ENCODE results near the gene HTN1. TPM values are rescaled to one million over a fixed set of nuclear protein-coding genes. Genes with fewer than 3 reads are reported as not detected.

The HTN1 gene
- polyA plus RNA-seq, 1 donor (not counting 4 experiments of a cell fraction or from before 2014, with no cell fraction given) = not detected

GRCh38 chr4:70062000-70062399, 11.8 kb downstream of the HTN1 start:
- no peaks in the 10 kb centered on the region for H3K27me3 ChIP-seq (ENCODE audit: control insufficient read depth, extremely low read depth, insufficient read depth, low read length)
- no peak overlapping the region for H3K9ac ChIP-seq (ENCODE audit: control insufficient read depth, extremely low read depth, insufficient read depth, low read length)
- H3K27ac ChIP-seq (ENCODE audit: control insufficient read depth, insufficient read depth, low read length) = no peak overlapping the region
- no peaks in the 10 kb centered on the region for H3K4me1 ChIP-seq (ENCODE audit: control insufficient read depth, extremely low read depth, insufficient read depth, low read length)
- TF ChIP-seq CTCF (optimal IDR thresholded peaks at IDR 0.05 in 1 of 3, IDR thresholded peaks at IDR 0.05 in 1 of 3, conservative IDR thresholded peaks at IDR 0.05 in 1 of 3; ENCODE audit: extremely low read depth in 1 of 3, insufficient read depth in 2 of 3, low read length in 3 of 3) (no peak), EZH2 (IDR thresholded peaks at IDR 0.05; ENCODE audit: low read length) (no peak)
- no peaks in the 10 kb centered on the region for H3K9me3 ChIP-seq (ENCODE audit: control insufficient read depth, low read depth, low read length)
- H3K4me3 ChIP-seq (ENCODE audit: control insufficient read depth in 2 of 3, extremely low read depth in 1 of 3, insufficient read depth in 2 of 3, low read depth in 1 of 3, low read length in 3 of 3) = no peak overlapping the region
- H3K9me1 ChIP-seq (ENCODE audit: control insufficient read depth, extremely low read depth, insufficient read depth, low read length) = no peaks in the 10 kb centered on the region
- H3K36me3 ChIP-seq (ENCODE audit: control insufficient read depth in 2 of 2, extremely low read depth in 1 of 2, insufficient read depth in 2 of 2, low read length in 2 of 2) = no peaks in the 10 kb centered on the region
- no peaks in the 10 kb centered on the region for H3K79me2 ChIP-seq (ENCODE audit: control insufficient read depth, insufficient read depth, low read length)
- DNase-seq (ENCODE audit: low read depth, low spot score) (no peak), FAIRE-seq (no peak)
- no peak overlapping the region for H2AFZ ChIP-seq (ENCODE audit: control insufficient read depth, low read length)
- no peak overlapping the region for H3K4me2 ChIP-seq (ENCODE audit: control insufficient read depth, extremely low read depth, insufficient read depth, low read depth, low read length)
- dilution Hi-C loops (cut with MboI; ENCODE audit: extremely low pct_ligation_motif_present, low sequenced_read_pairs) = no loop called here
- no peaks in the 10 kb centered on the region for H4K20me1 ChIP-seq (ENCODE audit: control insufficient read depth, extremely low read depth, insufficient read depth, low read length)

GRCh38 chr4:70080205-70080604, 30.0 kb downstream of the HTN1 start:
- Histone ChIP-seq H3K9me3 (ENCODE audit: control insufficient read depth, low read depth, low read length) (no peaks in the 10 kb centered on the region), H3K4me2 (ENCODE audit: control insufficient read depth, extremely low read depth, insufficient read depth, low read depth, low read length) (no peak overlapping the region), H3K79me2 (ENCODE audit: control insufficient read depth, insufficient read depth, low read length) (no peaks in the 10 kb centered on the region), H2AFZ (ENCODE audit: control insufficient read depth, low read length) (no peak overlapping the region), H3K4me1 (ENCODE audit: control insufficient read depth, extremely low read depth, insufficient read depth, low read length) (no peaks in the 10 kb centered on the region), H4K20me1 (ENCODE audit: control insufficient read depth, extremely low read depth, insufficient read depth, low read length) (no peaks in the 10 kb centered on the region), H3K27me3 (ENCODE audit: control insufficient read depth, extremely low read depth, insufficient read depth, low read length) (no peaks in the 10 kb centered on the region), H3K9ac (ENCODE audit: control insufficient read depth, extremely low read depth, insufficient read depth, low read length) (no peak overlapping the region), H3K4me3 (ENCODE audit: control insufficient read depth in 2 of 3, extremely low read depth in 1 of 3, insufficient read depth in 2 of 3, low read depth in 1 of 3, low read length in 3 of 3) (no peak overlapping the region), H3K9me1 (ENCODE audit: control insufficient read depth, extremely low read depth, insufficient read depth, low read length) (no peaks in the 10 kb centered on the region), H3K36me3 (ENCODE audit: control insufficient read depth in 2 of 2, extremely low read depth in 1 of 2, insufficient read depth in 2 of 2, low read length in 2 of 2) (no peaks in the 10 kb centered on the region), H3K27ac (ENCODE audit: control insufficient read depth, insufficient read depth, low read length) (no peak overlapping the region)
- TF ChIP-seq EZH2 (IDR thresholded peaks at IDR 0.05; ENCODE audit: low read length) (no peak), CTCF (optimal IDR thresholded peaks at IDR 0.05 in 1 of 3, IDR thresholded peaks at IDR 0.05 in 1 of 3, conservative IDR thresholded peaks at IDR 0.05 in 1 of 3; ENCODE audit: extremely low read depth in 1 of 3, insufficient read depth in 2 of 3, low read length in 3 of 3) (no peak)
- FAIRE-seq (no peak), DNase-seq (ENCODE audit: low read depth, low spot score) (no peak)
- dilution Hi-C loops (cut with MboI; ENCODE audit: extremely low pct_ligation_motif_present, low sequenced_read_pairs) = no loop called here

Measured in keratinocyte (primary cell).